HG03064 (cell line): Measurements from ENCODE around the gene KBTBD8.
A peak's percentile ranks its signal among the peaks of the same experiment; 100 is the strongest.

Experiments
- ATAC-seq: cut with Tn5 transposase; IDR thresholded peaks from one replicate; pipeline ENCODE4 v1.9.1; 2021; ENCODE audit warnings: low read depth; ENCODE audit not compliant: unreplicated experiment

Gene KBTBD8

DNA sequence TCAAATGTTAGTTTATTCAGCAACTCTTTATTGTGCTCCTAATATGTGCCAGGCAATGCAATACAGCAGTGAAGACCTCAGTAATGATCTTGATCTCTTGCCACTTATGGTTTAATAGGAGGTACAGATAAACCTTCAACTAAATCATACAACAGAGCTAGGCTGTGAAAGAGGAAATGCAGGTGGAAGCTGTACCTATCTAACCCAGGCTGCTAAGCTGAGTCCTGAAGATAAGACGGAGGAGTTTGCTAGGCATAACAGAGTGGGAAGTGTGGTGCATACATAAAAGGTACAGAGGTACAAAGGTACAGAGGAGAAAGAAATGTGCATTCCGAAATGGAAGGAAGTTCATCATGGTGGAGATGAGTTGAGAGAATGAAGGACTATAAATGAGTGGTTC is 35.0 kb downstream of the KBTBD8 start:
- ATAC-seq, result no peak

DNA sequence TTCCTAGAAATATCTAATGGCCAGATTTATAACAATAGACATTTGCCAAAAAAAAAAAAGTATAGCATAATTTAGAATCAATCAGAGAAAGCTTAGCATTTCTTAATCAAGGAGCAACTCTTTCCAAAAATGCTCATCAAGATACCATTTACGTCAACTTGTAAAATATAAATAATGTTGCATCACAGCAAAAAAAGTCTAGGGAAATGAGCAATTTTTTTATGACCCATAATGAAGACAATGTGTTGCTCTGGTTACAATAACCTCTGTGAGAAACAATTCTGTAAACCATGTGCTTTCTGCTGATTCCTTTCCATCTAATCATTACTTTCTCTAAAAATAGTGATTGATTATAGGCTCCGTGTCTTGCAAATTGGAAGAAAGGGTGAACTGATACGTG is 36.3 kb downstream of the KBTBD8 start:
- no peak for ATAC-seq

DNA sequence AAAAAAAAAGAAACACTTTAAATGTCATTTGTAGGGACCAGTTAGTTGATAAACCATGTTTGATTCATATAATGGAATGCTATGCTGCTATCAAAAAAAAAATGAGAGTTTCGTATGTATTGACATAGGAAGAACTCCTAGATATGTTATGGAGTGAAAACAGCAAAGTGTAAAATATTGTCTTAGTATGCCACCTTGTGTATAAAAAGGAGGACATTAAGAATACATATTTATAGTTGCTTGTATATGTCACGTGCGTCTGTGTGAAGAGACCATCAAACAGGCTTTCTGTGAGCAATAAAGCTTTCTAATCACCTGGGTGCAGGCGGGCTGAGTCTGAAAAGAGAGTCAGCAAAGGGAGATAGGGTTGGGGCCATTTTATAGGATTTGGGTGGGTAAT is 39.5 kb downstream of the KBTBD8 start:
- no peak for ATAC-seq

DNA sequence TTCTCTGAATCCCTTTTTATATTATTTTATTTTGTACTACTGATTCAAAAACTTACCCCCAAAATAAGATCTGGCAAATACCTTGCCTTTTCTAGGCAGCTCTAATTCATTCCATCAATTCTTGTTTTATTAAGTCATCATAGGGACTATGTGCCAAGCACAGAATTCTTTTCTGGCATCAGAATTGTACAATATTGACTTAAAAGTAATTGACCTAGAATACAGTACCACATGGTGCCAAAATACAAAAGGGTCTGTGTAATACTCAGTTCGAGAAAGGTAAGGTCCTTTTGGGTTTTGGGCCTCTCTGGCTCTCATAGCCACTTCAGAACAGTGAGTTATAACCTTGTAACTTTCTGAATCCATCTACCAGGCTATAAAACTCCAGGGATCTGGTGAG is 46.2 kb downstream of the KBTBD8 start:
- no peak for ATAC-seq

DNA sequence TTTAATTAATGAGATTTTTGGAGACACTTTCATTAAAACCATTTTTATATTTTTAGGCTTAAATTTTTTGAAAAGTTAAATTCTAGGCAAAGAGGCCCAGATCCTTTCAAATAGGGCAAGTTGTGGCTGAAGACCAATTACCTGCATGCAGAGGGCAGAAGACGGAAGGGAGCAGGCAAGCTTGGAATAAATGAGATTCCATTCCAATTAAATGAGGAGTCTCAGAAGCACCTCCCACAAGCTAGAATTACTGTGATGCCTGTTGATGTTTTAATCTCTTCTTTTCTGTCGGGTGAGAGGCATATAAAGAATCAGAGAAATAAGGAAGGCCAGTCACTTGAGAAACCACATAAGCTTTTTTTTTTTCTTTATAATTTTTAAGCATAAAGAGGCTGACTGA is 46.8 kb downstream of the KBTBD8 start:
- ATAC-seq, result no peak

DNA sequence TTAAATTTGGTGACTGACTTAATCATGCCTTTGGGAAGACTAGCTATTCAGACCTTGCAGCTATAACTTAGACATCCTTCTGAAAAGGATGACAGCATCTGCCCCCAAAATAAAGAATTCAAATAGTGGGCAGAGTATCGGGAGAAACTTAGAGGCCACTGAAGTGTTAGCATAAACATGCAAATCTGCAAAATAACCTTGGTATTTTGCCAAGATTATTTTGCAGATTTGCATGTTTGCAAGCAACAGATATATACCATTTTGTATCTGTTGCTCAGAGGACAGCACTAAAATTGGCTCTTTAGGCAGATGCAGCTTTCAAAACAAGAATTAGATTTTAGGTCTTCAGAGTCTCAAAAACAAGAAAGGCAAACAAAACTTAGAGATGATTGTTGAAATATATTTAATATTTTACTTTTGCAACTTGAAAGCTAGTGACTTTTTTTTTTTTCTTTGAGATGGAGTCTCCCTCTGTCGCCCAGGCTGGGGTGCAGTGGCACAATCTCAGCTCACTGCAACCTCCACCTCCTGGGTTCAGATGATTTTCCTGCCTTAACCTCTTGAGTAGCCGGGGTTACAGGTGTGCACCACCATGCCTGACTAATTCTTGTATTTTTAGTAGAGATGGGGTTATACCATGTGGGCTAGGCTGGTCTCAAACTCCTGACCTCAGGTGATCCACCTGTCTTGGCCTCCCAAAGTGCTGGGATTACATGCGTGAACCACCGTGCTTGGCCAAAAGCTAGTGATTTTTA is 47.8 kb downstream of the KBTBD8 start:
- no peak for ATAC-seq

DNA sequence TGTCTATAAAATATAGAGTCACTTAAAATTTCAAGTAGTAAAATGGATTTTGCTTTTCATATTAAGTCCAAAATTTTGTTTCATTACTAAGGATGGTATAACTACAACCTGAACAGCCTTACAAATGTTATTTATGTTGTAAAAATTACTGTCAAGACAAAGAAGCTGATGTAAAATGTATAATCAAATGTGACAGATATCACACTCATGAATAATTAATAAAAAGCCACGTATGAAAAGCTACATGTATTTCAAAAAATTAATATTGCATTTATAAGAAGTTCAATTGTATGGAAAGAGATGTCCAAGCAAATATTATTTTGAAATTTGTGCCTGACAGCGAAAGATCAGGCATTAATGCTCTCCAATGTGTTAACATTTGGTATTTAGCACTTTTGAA is 48.9 kb downstream of the KBTBD8 start:
- no peak for ATAC-seq

DNA sequence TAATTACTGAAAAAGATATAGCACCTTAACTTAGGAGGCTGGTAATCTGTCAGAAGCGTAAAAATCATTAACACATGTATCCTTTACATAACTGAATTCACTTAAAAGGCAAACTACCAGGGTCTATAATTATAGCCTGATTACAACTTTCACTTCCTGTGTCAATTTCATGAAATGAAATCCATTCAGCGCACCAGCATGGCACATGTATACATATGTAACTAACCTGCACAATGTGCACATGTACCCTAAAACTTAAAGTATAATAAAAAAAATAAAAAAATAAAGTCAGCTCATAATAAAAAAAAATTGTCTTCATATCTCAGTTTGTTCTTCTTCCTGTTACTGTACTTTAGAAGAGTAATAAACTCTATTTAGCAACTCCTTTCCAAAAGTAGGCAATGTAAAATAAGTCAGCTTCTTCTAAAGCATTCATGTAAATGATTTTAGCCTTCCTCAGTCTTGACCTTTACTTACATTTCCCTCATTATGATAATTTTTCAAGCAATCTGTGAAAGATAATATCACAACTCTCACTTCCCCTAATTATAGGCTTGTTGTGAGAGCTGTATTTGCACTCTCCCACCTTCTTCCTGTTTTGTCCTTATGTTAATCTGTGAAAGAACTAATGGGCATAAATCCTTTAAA is 50.1 kb downstream of the KBTBD8 start:
- ATAC-seq, result peak; percentile 98

DNA sequence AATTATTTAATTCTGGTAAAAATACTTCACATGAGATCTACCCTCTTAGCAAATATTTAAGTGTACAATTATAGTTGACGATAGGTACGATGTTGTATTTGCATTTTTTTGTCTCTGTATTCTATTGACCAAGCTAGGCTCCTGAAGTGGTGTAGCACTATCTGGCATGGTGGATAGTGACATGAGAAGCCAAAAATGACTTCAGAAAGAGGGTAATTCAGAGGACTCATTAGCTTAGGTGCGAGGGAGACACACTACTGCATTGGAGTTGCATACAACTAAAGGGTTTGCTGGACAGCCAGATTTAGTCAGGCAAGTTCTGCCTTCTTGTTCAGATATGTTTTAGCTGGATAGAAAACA is 50.6 kb downstream of the KBTBD8 start:
- ATAC-seq, result peak; percentile 47

DNA sequence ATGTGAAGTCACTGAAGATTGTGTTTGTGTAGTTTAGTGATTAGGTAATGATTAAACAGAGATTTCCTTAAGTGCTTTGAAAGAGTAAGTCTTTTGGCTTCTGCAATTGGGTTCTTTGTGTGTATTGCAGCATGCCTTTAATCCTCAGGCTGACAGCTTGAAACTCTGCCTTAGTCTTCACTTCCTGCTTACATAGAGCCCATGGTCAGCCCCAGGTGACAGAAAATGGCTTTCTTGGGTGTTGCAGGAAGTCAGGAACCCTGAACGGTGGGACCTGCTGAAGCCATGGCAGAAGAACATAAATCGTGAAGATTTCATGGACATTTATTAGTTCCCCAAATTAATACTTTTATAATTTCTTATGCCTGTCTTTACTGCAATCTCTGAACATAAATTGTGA is 61.3 kb downstream of the KBTBD8 start:
- ATAC-seq, result no peak
